Adrenal gland (tissue), 5 donors: ENCODE measurements around the gene VPS8.

Experiments
- CTCF ChIP-seq, 6 experiments: fragments of 450-650 bp in 4 of 6; fragments of 200-600 bp in 2 of 6; sonication (generic) in 1 of 6; IDR thresholded peaks; 1 replicate in 5 of 6; 2 replicates in 1 of 6; pipeline versions ENCODE4 v1.5.1 to v1.8.0; 2016 to 2021; ENCODE audit warnings: antibody characterized with exemption in 6 of 6, mild to moderate bottlenecking in 2 of 6, moderate library complexity in 1 of 6
- POLR2A ChIP-seq, 2 donors: fragments of 450-650 bp; IDR thresholded peaks; one replicate each; pipeline ENCODE4 v1.6.1; 2017; ENCODE audit warnings: antibody characterized with exemption in 2 of 2, mild to moderate bottlenecking in 2 of 2, moderate library complexity in 1 of 2
- donor health status: DM: no; HTN: no; CAD: no.

DNA sequence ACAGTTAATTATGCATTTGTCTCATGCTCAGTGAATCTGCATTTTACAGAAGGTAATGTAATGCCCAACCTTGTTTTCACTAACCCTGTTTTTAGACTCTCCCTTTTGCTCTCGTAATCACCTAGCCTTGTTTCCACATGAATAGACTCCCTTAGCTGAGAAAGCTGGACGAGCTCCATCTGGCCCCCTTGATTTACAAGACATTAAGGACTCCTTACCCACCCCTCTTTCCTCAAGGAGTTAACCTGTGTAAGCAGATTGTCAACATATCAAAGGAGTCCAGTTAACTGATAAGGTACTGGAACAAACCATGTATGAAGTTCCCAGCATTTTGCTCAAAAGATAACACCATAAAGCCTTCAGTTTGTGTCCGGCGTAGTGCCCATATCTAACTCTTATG is 99.6 kb downstream of the VPS8 start:
- no peak for TF ChIP-seq CTCF (IDR thresholded peaks at IDR 0.05)
- TF ChIP-seq POLR2A (IDR thresholded peaks at IDR 0.05), result no peak
